ENCODE data around the gene PLA2G15.

GRCh38 chr16:68226116-68226515 is 19.1 kb upstream of the PLA2G15 start:
- TF ChIP-seq CTCF (IDR thresholded peaks at IDR 0.05; ENCODE audit: low read depth, low read length, poor library complexity, severe bottlenecking) (no peak), EZH2phosphoT487 (IDR thresholded peaks at IDR 0.05; ENCODE audit: borderline replicate concordance, low read length) (no peak)
